Measurements from ENCODE around the gene STK11IP. TPM values are rescaled to one million over a fixed set of nuclear protein-coding genes. Genes with fewer than 3 reads are reported as not detected.

The STK11IP gene
- total RNA-seq, 1 experiment from 2014 or later = 45.0 TPM

- Histone ChIP-seq H3K79me2 (ENCODE audit: insufficient read depth, low read length) (no peaks in the 10 kb centered on the region), H3K9ac (ENCODE audit: low read length) (no peak overlapping the region), H3K4me2 (ENCODE audit: low read length) (no peak overlapping the region), H3K27me3 (ENCODE audit: insufficient read depth, low read length) (no peaks in the 10 kb centered on the region), H2AFZ (ENCODE audit: low read depth, low read length, poor library complexity, severe bottlenecking) (no peak overlapping the region), H3K9me3 (ENCODE audit: control insufficient read depth in 1 of 2, insufficient read depth in 1 of 2, low read depth in 1 of 2, low read length in 2 of 2) (no peaks in the 10 kb centered on the region), H4K20me1 (ENCODE audit: insufficient read depth) (no peaks in the 10 kb centered on the region), H3K9me2 (ENCODE audit: insufficient read depth) (no peaks in the 10 kb centered on the region), H3K36me3 (ENCODE audit: control insufficient read depth in 1 of 2, insufficient read depth in 2 of 2, low read length in 2 of 2) (no peaks in the 10 kb centered on the region), H3K4me1 (ENCODE audit: control insufficient read depth in 1 of 2, insufficient read depth in 2 of 2, low read length in 2 of 2) (peaks cover 0 to 4% of the 10 kb centered on the region in 2 experiments; a peak in 1 of 4 replicates), H3K4me3 (replicated peaks in 1 of 2; ENCODE audit: low read depth in 1 of 2, low read length in 2 of 2) (no peak overlapping the region), H3K27ac (ENCODE audit: low read depth, low read length) (no peak overlapping the region)
- ChIA-PET CTCF (interaction anchor here (1.6 to 2.6 kb wide), 4 partner anchors 10 to 20 kb away, joined by 5 to 16 read pairs (median 6); partner anchors contain the start of genes INHA and OBSL1), RAD21 (ENCODE audit: low non-redundant PET in 1 of 2, low total read pairs in 2 of 2, uncharacterized antibody in 2 of 2, unreplicated experiment in 2 of 2) (no interaction called here), POLR2A (interaction anchor here (1.6 kb wide), 1 partner anchor 18 kb away, joined by 4 read pairs; the partner anchor contains the start of genes CHPF and TMEM198)
- intact Hi-C loops (cut with micrococcal nuclease) = no loop called here
- TF ChIP-seq EZH2phosphoT487 (IDR thresholded peaks at IDR 0.05; ENCODE audit: borderline replicate concordance) (no peak), REST (IDR thresholded peaks at IDR 0.05; ENCODE audit: low read depth) (no peak), SRF (IDR thresholded peaks at IDR 0.05; ENCODE audit: low read depth) (no peak), YY1 (IDR thresholded peaks at IDR 0.05; ENCODE audit: extremely low read depth, insufficient replicate concordance, low read depth, low read length) (no peak), SP1 (IDR thresholded peaks at IDR 0.05; ENCODE audit: low read depth) (no peak), FOSL1 (IDR thresholded peaks at IDR 0.05; ENCODE audit: low read depth) (no peak), ATF3 (IDR thresholded peaks at IDR 0.05) (no peak), CEBPB (IDR thresholded peaks at IDR 0.05; ENCODE audit: low read depth) (no peak), ZNF274 (IDR thresholded peaks at IDR 0.05; ENCODE audit: low read depth, low read length) (no peak), RAD21 (IDR thresholded peaks at IDR 0.05; ENCODE audit: low read depth) (no peak), POLR2A (IDR thresholded peaks at IDR 0.05; ENCODE audit: borderline replicate concordance, extremely low read depth, insufficient read depth, insufficient read length) (no peak), ELF1 (IDR thresholded peaks at IDR 0.05; ENCODE audit: borderline replicate concordance, low read depth) (no peak), CBX3 (IDR thresholded peaks at IDR 0.05; ENCODE audit: low read depth) (no peak), ZFX (IDR thresholded peaks at IDR 0.05) (no peak), POLR2AphosphoS5 (IDR thresholded peaks at IDR 0.05; ENCODE audit: low read depth, low read length) (no peak)
- TF ChIP-seq, protein P1, sequence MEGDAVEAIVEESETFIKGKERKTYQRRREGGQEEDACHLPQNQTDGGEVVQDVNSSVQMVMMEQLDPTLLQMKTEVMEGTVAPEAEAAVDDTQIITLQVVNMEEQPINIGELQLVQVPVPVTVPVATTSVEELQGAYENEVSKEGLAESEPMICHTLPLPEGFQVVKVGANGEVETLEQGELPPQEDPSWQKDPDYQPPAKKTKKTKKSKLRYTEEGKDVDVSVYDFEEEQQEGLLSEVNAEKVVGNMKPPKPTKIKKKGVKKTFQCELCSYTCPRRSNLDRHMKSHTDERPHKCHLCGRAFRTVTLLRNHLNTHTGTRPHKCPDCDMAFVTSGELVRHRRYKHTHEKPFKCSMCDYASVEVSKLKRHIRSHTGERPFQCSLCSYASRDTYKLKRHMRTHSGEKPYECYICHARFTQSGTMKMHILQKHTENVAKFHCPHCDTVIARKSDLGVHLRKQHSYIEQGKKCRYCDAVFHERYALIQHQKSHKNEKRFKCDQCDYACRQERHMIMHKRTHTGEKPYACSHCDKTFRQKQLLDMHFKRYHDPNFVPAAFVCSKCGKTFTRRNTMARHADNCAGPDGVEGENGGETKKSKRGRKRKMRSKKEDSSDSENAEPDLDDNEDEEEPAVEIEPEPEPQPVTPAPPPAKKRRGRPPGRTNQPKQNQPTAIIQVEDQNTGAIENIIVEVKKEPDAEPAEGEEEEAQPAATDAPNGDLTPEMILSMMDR (IDR thresholded peaks at IDR 0.05 in 2 of 3, conservative IDR thresholded peaks at IDR 0.05 in 1 of 3; ENCODE audit: borderline replicate concordance in 1 of 3, insufficient read depth in 1 of 3, low read depth in 2 of 3, low read length in 2 of 3) = no peak
- TF ChIP-seq, protein P2, sequence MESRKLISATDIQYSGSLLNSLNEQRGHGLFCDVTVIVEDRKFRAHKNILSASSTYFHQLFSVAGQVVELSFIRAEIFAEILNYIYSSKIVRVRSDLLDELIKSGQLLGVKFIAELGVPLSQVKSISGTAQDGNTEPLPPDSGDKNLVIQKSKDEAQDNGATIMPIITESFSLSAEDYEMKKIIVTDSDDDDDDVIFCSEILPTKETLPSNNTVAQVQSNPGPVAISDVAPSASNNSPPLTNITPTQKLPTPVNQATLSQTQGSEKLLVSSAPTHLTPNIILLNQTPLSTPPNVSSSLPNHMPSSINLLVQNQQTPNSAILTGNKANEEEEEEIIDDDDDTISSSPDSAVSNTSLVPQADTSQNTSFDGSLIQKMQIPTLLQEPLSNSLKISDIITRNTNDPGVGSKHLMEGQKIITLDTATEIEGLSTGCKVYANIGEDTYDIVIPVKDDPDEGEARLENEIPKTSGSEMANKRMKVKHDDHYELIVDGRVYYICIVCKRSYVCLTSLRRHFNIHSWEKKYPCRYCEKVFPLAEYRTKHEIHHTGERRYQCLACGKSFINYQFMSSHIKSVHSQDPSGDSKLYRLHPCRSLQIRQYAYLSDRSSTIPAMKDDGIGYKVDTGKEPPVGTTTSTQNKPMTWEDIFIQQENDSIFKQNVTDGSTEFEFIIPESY (IDR thresholded peaks at IDR 0.05; ENCODE audit: extremely low read depth, insufficient replicate concordance, low read length) = no peak
- ATAC-seq (no peak), DNase-seq (ENCODE audit: low read depth, low spot score) (no peak)
- no TSS peak for BruUV-seq (replicated peaks)
These were observed 36.2 kb upstream of the STK11IP start for GRCh38 chr2:219561179-219562048.

Data from HCT116 (cell line).